Smooth muscle cell (in vitro differentiated cells): ENCODE results near the gene ACTL6B. TPM values are rescaled to one million over a fixed set of nuclear protein-coding genes. Genes with fewer than 3 reads are reported as not detected.

Experiments used
- DNase-seq: peaks from one replicate; lab custom pipeline; 2025; ENCODE audit not compliant: unreplicated experiment; lab: John Stamatoyannopoulos, UW
- H2AFZ ChIP-seq: fragments of 200-600 bp; sonication (generic); 2 replicates; pipeline ENCODE4 v1.6.0; 2016; ENCODE audit warnings: antibody characterized with exemption, low read depth, mild to moderate bottlenecking
- H3F3A ChIP-seq: fragments of 200-600 bp; sonication (generic); 2 replicates; pipeline ENCODE4 v1.6.0; 2017; ENCODE audit warnings: antibody characterized with exemption, low read depth
- H3K27ac ChIP-seq: fragments of 200-600 bp; sonication (generic); 2 replicates; pipeline ENCODE4 v1.5.1; 2016; ENCODE audit warnings: low read depth, mild to moderate bottlenecking
- H3K27me3 ChIP-seq: fragments of 200-600 bp; sonication (generic); 2 replicates; pipeline ENCODE4 v1.6.1; 2016; ENCODE audit warnings: low read depth, mild to moderate bottlenecking
- H3K36me3 ChIP-seq: fragments of 200-600 bp; sonication (generic); 2 replicates; pipeline ENCODE4 v1.5.1; 2016; ENCODE audit warnings: low read depth
- H3K4me1 ChIP-seq: fragments of 200-600 bp; sonication (generic); 2 replicates; pipeline ENCODE4 v1.5.1; 2016; ENCODE audit warnings: low read depth
- H3K4me2 ChIP-seq: fragments of 200-600 bp; sonication (generic); 2 replicates; pipeline ENCODE4 v1.6.0; 2016; ENCODE audit warnings: mild to moderate bottlenecking
- H3K4me3 ChIP-seq: fragments of 200-600 bp; sonication (generic); 2 replicates; pipeline ENCODE4 v1.5.1; 2016; ENCODE audit warnings: mild to moderate bottlenecking
- H3K79me2 ChIP-seq: fragments of 200-600 bp; sonication (generic); 2 replicates; pipeline ENCODE4 v1.6.0; 2016; ENCODE audit warnings: low read depth, mild to moderate bottlenecking
- H3K9ac ChIP-seq: fragments of 200-600 bp; sonication (generic); 2 replicates; pipeline ENCODE4 v1.6.0; 2016; ENCODE audit warnings: low read depth
- H3K9me3 ChIP-seq: fragments of 200-600 bp; sonication (generic); replicated peaks from 2 replicates; pipeline ENCODE4 v1.5.1; 2016; ENCODE audit warnings: low read depth
- H4K20me1 ChIP-seq: fragments of 200-600 bp; sonication (generic); 2 replicates; pipeline ENCODE4 v1.6.0; 2016; ENCODE audit warnings: low read depth
- CTCF ChIP-seq: fragments of 200-600 bp; sonication (generic); IDR thresholded peaks from 2 replicates; pipeline ENCODE4 v1.5.1; 2017; ENCODE audit warnings: borderline replicate concordance, mild to moderate bottlenecking, antibody characterized with exemption; ENCODE audit not compliant: insufficient read depth, poor library complexity, severe bottlenecking
- whole genome bisulfite sequencing: methylation state at CpG from one replicate; pipeline ENCODE4 v1.1.7; 2016; ENCODE audit warnings: low lambda C conversion rate; 5-methylcytosine and 5-hydroxymethylcytosine counted together
- polyA plus RNA-seq: library from polyadenylated mRNA; unstranded; fragments of >200 nt; fragmentation: Nextera tagmentation; extraction: Ambion mirVana; gene quantifications from 2 replicates; pipeline ENCODE4 v1.2.1, GENCODE V29; 2016
- total RNA-seq: library from RNA; depleted of rRNA; stranded (reverse); fragments of >200 nt; gene quantifications from 2 replicates; pipeline ENCODE4 v1.2.3, GENCODE V29; 2014

Gene ACTL6B
- total and polyA plus RNA-seq, 2 experiments from 2014 or later, result not detected

GRCh38 chr7:100675105-100675451 is 18.8 kb upstream of the ACTL6B start:
- DNase-seq, result no peak
- no peaks in the 10 kb centered on the region for H3K36me3 ChIP-seq
- WGBS, result under 1% methylated on average over 28 of the region's 46 CpGs
- H3K4me1 ChIP-seq, result no peaks in the 10 kb centered on the region
- H4K20me1 ChIP-seq, result peaks cover 58% of the 10 kb centered on the region
- TF ChIP-seq CTCF, result no peak
- H3K4me3 ChIP-seq, result peak overlapping the region; percentile 78
- H3K27ac ChIP-seq, result peak overlapping the region; percentile 59
- no peaks in the 10 kb centered on the region for H3K9me3 ChIP-seq
- no peak overlapping the region for H2AFZ ChIP-seq
- no peaks in the 10 kb centered on the region for H3K27me3 ChIP-seq
- H3K4me2 ChIP-seq, result peak overlapping the region; percentile 98
- H3K79me2 ChIP-seq, result peaks cover 32% of the 10 kb centered on the region
- peaks cover 7% of the 10 kb centered on the region for H3F3A ChIP-seq
- peak overlapping the region; percentile 82 for H3K9ac ChIP-seq

GRCh38 chr7:100674411-100675104 is 18.3 kb upstream of the ACTL6B start:
- Histone ChIP-seq H3K36me3 (no peaks in the 10 kb centered on the region), H3K4me3 (peak overlapping the region; percentile 78), H2AFZ (no peak overlapping the region), H3K4me2 (peak overlapping the region; percentile 98), H4K20me1 (peaks cover 53% of the 10 kb centered on the region), H3K27me3 (no peaks in the 10 kb centered on the region), H3F3A (peaks cover 7% of the 10 kb centered on the region), H3K79me2 (peaks cover 32% of the 10 kb centered on the region), H3K9ac (peak overlapping the region; percentile 82), H3K9me3 (no peaks in the 10 kb centered on the region), H3K4me1 (no peaks in the 10 kb centered on the region), H3K27ac (peak overlapping the region; percentile 81)
- under 1% methylated on average over 41 of the region's 43 CpGs for WGBS
- TF ChIP-seq CTCF, result no peak
- DNase-seq, result no peak

GRCh38 chr7:100673942-100674410 is 17.7 kb upstream of the ACTL6B start:
- H2AFZ ChIP-seq, result peak overlapping the region; percentile 87
- H3K9ac ChIP-seq, result peak overlapping the region; percentile 82
- peak overlapping the region; percentile 98 for H3K4me2 ChIP-seq
- 1% methylated on average over 19 of the region's 34 CpGs for WGBS
- H4K20me1 ChIP-seq, result peaks cover 47% of the 10 kb centered on the region
- peaks cover 32% of the 10 kb centered on the region for H3K79me2 ChIP-seq
- no peaks in the 10 kb centered on the region for H3K4me1 ChIP-seq
- peak; percentile 57 for DNase-seq
- no peaks in the 10 kb centered on the region for H3K9me3 ChIP-seq
- peak overlapping the region; percentile 81 for H3K27ac ChIP-seq
- TF ChIP-seq CTCF, result no peak
- peak overlapping the region; percentile 78 for H3K4me3 ChIP-seq
- H3F3A ChIP-seq, result peaks cover 7% of the 10 kb centered on the region
- no peaks in the 10 kb centered on the region for H3K27me3 ChIP-seq
- H3K36me3 ChIP-seq, result no peaks in the 10 kb centered on the region
